Ishikawa (cell line): ENCODE measurements around the gene BEX4.

Source experiments
- EGR1 ChIP-seq: IDR thresholded peaks from 2 replicates; pipeline ENCODE4 v1.6.1; 2012
- EP300 ChIP-seq: IDR thresholded peaks from 2 replicates; pipeline ENCODE4 v1.6.1; 2012; ENCODE audit warnings: borderline replicate concordance
- FOXM1 ChIP-seq: IDR thresholded peaks from 2 replicates; pipeline ENCODE4 v1.6.1; 2012; ENCODE audit warnings: low read depth, borderline replicate concordance
- RAD21 ChIP-seq: IDR thresholded peaks from 2 replicates; pipeline ENCODE4 v1.6.1; 2012; ENCODE audit warnings: low read depth
- TAF1 ChIP-seq: IDR thresholded peaks from 2 replicates; pipeline ENCODE4 v1.6.1; 2012; ENCODE audit warnings: low read depth, mild to moderate bottlenecking
- TCF12 ChIP-seq: IDR thresholded peaks from 2 replicates; pipeline ENCODE4 v1.6.1; 2012; ENCODE audit warnings: low read depth
- TF ChIP-seq, protein P1 (sequence below): IDR thresholded peaks from 2 replicates; pipeline ENCODE4 v1.6.1; 2012; ENCODE audit warnings: low read depth, mild to moderate bottlenecking
- TF ChIP-seq, protein P2 (sequence below): IDR thresholded peaks from 2 replicates; pipeline ENCODE4 v1.6.1; 2012
- TF ChIP-seq, protein P3 (sequence below): IDR thresholded peaks from 2 replicates; pipeline ENCODE4 v1.6.1; 2012

DNA sequence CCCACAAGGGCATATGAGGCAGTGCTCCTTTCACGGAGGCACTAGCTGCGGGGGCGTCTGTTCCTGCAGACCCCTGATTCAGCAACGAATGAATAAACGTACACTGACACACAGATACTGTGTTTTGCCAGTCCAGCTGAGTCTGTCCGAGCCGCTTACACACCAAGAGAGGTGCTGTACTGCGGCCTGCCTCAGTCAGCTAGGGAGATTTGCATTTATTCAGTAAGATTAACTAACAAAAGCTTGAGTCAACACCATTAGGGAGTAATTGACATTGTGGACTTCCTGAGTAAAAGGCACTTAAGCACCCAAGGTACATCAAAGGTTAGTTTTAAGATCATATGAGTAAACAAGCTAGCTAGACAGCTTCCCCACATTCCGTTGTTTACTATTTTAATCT, 31.0 kb upstream of the BEX4 start:
- TF ChIP-seq FOXM1, result no peak
- TF ChIP-seq, protein P1, sequence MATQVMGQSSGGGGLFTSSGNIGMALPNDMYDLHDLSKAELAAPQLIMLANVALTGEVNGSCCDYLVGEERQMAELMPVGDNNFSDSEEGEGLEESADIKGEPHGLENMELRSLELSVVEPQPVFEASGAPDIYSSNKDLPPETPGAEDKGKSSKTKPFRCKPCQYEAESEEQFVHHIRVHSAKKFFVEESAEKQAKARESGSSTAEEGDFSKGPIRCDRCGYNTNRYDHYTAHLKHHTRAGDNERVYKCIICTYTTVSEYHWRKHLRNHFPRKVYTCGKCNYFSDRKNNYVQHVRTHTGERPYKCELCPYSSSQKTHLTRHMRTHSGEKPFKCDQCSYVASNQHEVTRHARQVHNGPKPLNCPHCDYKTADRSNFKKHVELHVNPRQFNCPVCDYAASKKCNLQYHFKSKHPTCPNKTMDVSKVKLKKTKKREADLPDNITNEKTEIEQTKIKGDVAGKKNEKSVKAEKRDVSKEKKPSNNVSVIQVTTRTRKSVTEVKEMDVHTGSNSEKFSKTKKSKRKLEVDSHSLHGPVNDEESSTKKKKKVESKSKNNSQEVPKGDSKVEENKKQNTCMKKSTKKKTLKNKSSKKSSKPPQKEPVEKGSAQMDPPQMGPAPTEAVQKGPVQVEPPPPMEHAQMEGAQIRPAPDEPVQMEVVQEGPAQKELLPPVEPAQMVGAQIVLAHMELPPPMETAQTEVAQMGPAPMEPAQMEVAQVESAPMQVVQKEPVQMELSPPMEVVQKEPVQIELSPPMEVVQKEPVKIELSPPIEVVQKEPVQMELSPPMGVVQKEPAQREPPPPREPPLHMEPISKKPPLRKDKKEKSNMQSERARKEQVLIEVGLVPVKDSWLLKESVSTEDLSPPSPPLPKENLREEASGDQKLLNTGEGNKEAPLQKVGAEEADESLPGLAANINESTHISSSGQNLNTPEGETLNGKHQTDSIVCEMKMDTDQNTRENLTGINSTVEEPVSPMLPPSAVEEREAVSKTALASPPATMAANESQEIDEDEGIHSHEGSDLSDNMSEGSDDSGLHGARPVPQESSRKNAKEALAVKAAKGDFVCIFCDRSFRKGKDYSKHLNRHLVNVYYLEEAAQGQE, result no peak
- no peak for TF ChIP-seq EP300
- TF ChIP-seq, protein P2, sequence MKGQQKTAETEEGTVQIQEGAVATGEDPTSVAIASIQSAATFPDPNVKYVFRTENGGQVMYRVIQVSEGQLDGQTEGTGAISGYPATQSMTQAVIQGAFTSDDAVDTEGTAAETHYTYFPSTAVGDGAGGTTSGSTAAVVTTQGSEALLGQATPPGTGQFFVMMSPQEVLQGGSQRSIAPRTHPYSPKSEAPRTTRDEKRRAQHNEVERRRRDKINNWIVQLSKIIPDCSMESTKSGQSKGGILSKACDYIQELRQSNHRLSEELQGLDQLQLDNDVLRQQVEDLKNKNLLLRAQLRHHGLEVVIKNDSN, result no peak
- TF ChIP-seq RAD21, result no peak
- no peak for TF ChIP-seq TAF1
- TF ChIP-seq, protein P3, sequence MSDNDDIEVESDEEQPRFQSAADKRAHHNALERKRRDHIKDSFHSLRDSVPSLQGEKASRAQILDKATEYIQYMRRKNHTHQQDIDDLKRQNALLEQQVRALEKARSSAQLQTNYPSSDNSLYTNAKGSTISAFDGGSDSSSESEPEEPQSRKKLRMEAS, result no peak
- TF ChIP-seq EGR1, result no peak
- TF ChIP-seq TCF12, result no peak
